Loucy (cell line): Measurements from ENCODE around the gene HSPG2.

Source experiments
- H2AFZ ChIP-seq: fragments of 200-600 bp; sonication (generic); 2 replicates; pipeline ENCODE4 v1.6.0; 2016; ENCODE audit warnings: antibody characterized with exemption, mild to moderate bottlenecking, low read length, moderate library complexity
- H3F3A ChIP-seq: fragments of 200-600 bp; 2 replicates; pipeline ENCODE4 v1.6.0; 2016; ENCODE audit warnings: antibody characterized with exemption, low read depth, mild to moderate bottlenecking
- H3K27me3 ChIP-seq: fragments of 200-600 bp; sonication (generic); 2 replicates; pipeline ENCODE4 v1.6.1; 2014; ENCODE audit warnings: low read length, mild to moderate bottlenecking; ENCODE audit not compliant: insufficient read depth, poor library complexity, severe bottlenecking
- H3K36me3 ChIP-seq: fragments of 200-600 bp; sonication (generic); 2 replicates; pipeline ENCODE4 v1.6.1; 2016; ENCODE audit warnings: low read length; ENCODE audit not compliant: insufficient read depth
- H3K4me1 ChIP-seq: fragments of 200-600 bp; sonication (generic); 2 replicates; pipeline ENCODE4 v1.5.1; 2014; ENCODE audit warnings: low read length, mild to moderate bottlenecking; ENCODE audit not compliant: insufficient read depth, poor library complexity, severe bottlenecking
- H3K4me2 ChIP-seq: fragments of 200-600 bp; sonication (generic); 2 replicates; pipeline ENCODE4 v1.6.0; 2014; ENCODE audit warnings: antibody characterized with exemption, low read length, low read depth, mild to moderate bottlenecking; ENCODE audit not compliant: poor library complexity, severe bottlenecking
- H3K4me3 ChIP-seq: fragments of 200-600 bp; sonication (generic); 2 replicates; pipeline ENCODE4 v1.5.1; 2014; ENCODE audit warnings: low read length, mild to moderate bottlenecking, mixed read lengths; ENCODE audit not compliant: poor library complexity, severe bottlenecking
- H3K79me2 ChIP-seq: fragments of 200-600 bp; sonication (generic); 2 replicates; pipeline ENCODE4 v1.6.1; 2014; ENCODE audit warnings: low read length; ENCODE audit not compliant: insufficient read depth
- H3K9ac ChIP-seq: fragments of 200-600 bp; sonication (generic); 2 replicates; pipeline ENCODE4 v1.6.0; 2014; ENCODE audit warnings: mild to moderate bottlenecking, low read depth, low read length, moderate library complexity; ENCODE audit not compliant: poor library complexity, severe bottlenecking
- H3K9me2 ChIP-seq: fragments of 200-600 bp; sonication (generic); replicated peaks from 2 replicates; pipeline ENCODE4 v1.6.1; 2016; ENCODE audit warnings: low read depth, low read length, mixed read lengths
- H3K9me3 ChIP-seq: fragments of 200-600 bp; sonication (generic); 2 replicates; pipeline ENCODE4 v1.6.1; 2014; ENCODE audit warnings: mild to moderate bottlenecking, antibody characterized with exemption, low read length, low read depth; ENCODE audit not compliant: insufficient read depth
- H4K20me1 ChIP-seq: fragments of 200-600 bp; sonication (generic); 2 replicates; pipeline ENCODE4 v1.6.0; 2014; ENCODE audit warnings: antibody characterized with exemption, low read length, mild to moderate bottlenecking; ENCODE audit not compliant: insufficient read depth, poor library complexity, severe bottlenecking
- EZH2phosphoT487 ChIP-seq: fragments of 200-600 bp; IDR thresholded peaks from 2 replicates; pipeline ENCODE4 v1.6.1; 2018; ENCODE audit warnings: antibody characterized with exemption, mild to moderate bottlenecking, moderate library complexity, borderline replicate concordance
- TF ChIP-seq, protein P1 (sequence below): fragments of 200-600 bp; sonication (generic); conservative IDR thresholded peaks from 2 replicates; pipeline ENCODE4 v1.5.1; 2014; ENCODE audit warnings: mild to moderate bottlenecking, antibody characterized with exemption, low read length

The HSPG2 gene

DNA sequence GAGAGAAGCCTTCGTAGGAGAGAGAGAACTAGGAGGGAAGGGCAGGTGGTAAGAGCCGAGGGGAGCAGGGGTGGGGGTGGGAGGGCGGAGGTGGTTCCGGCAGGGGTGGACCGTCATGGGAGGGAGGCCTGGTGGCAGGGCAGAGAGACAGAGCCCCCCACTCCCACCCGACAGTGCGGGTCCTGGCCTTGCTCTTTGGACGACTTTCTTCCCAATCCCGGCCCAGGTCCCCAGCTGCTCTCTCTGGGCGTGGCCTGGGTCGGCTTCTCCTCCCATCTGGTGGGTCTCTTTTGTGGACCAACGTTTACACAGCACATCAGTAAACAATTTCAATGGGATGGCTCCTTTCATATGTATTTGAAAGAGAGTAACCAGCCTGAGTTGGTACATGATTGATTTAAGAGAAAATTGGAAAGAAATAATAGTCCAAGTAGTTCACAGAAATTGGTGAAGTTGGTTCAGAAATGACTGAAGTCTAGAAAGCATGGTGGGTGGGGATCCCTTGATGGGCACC lies 68.1 kb downstream of the HSPG2 start:
- no peaks in the 10 kb centered on the region for H3K36me3 ChIP-seq

DNA sequence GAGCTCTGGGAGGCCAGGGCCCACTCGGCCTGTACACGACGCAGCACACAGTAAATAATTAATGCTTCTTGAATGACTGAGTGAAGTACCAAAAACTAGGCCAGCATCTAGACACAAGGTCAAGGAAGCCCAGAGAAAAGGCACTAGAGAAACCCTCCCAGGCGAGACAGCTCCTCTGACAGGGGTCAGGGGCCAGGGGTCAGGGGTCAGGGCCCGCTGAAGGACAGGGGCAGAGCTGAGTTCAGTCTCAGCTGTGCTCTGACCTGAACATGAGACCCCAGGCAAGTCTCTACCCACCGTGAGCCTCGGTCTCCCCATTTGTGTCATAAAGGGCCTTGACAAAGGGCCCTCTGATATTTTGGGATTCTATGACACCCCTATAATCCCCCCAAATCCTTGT lies 68.6 kb downstream of the HSPG2 start:
- H3K36me3 ChIP-seq: no peaks in the 10 kb centered on the region
- H3K9me2 ChIP-seq: no peaks in the 10 kb centered on the region
- no peak overlapping the region for H3K4me2 ChIP-seq
- TF ChIP-seq, protein P1, sequence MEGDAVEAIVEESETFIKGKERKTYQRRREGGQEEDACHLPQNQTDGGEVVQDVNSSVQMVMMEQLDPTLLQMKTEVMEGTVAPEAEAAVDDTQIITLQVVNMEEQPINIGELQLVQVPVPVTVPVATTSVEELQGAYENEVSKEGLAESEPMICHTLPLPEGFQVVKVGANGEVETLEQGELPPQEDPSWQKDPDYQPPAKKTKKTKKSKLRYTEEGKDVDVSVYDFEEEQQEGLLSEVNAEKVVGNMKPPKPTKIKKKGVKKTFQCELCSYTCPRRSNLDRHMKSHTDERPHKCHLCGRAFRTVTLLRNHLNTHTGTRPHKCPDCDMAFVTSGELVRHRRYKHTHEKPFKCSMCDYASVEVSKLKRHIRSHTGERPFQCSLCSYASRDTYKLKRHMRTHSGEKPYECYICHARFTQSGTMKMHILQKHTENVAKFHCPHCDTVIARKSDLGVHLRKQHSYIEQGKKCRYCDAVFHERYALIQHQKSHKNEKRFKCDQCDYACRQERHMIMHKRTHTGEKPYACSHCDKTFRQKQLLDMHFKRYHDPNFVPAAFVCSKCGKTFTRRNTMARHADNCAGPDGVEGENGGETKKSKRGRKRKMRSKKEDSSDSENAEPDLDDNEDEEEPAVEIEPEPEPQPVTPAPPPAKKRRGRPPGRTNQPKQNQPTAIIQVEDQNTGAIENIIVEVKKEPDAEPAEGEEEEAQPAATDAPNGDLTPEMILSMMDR: no peak
- no peak for TF ChIP-seq EZH2phosphoT487
- no peaks in the 10 kb centered on the region for H3K27me3 ChIP-seq
- H3K9me3 ChIP-seq: no peaks in the 10 kb centered on the region
- no peak overlapping the region for H3K4me3 ChIP-seq
- H2AFZ ChIP-seq: no peak overlapping the region
- H3K9ac ChIP-seq: no peak overlapping the region
- H3F3A ChIP-seq: no peaks in the 10 kb centered on the region
- no peaks in the 10 kb centered on the region for H3K79me2 ChIP-seq
- no peaks in the 10 kb centered on the region for H4K20me1 ChIP-seq
- H3K4me1 ChIP-seq: peaks cover 2% of the 10 kb centered on the region

More for the DNA sequence above, 68.1 kb downstream of the HSPG2 start:
- H3F3A ChIP-seq: no peaks in the 10 kb centered on the region
- H3K79me2 ChIP-seq: no peaks in the 10 kb centered on the region
- H4K20me1 ChIP-seq: no peaks in the 10 kb centered on the region
- H3K27me3 ChIP-seq: no peaks in the 10 kb centered on the region
- no peak for TF ChIP-seq EZH2phosphoT487
- TF ChIP-seq, protein P1: no peak
- no peak overlapping the region for H3K9ac ChIP-seq
- peaks cover 2% of the 10 kb centered on the region for H3K4me1 ChIP-seq
- H2AFZ ChIP-seq: no peak overlapping the region
- H3K4me3 ChIP-seq: no peak overlapping the region
- no peak overlapping the region for H3K4me2 ChIP-seq
- H3K9me3 ChIP-seq: no peaks in the 10 kb centered on the region
- no peaks in the 10 kb centered on the region for H3K9me2 ChIP-seq

DNA sequence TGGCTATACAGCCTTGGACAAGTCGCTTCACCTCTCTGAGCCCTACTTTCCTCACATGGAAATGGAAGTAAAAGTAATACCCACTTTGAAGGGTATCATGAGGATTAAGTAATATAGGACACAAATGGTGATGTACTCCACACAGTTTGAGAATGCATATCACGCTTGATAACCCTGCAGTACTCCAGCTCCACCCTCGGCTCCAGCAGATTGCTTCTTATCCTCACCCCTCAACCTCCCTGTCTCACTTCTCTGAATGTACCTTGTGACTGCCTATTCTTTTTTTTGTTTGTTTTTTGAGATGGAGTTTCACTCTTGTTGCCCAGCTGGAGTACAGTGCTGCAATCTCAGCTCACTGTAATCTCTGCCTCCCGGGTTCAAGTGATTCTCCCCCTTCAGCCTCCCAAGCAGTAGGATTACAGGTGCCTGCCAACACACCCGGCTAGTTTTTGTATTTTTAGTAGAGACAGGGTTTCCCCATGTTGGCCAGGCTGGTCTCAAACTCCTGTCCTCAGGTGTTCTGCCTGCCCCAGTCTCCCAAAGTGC lies 69.6 kb downstream of the HSPG2 start:
- TF ChIP-seq, protein P1: no peak
- no peak for TF ChIP-seq EZH2phosphoT487
- Histone ChIP-seq H3K4me3 (no peak overlapping the region), H4K20me1 (no peaks in the 10 kb centered on the region), H3K4me2 (no peak overlapping the region), H3K9ac (no peak overlapping the region), H3K79me2 (no peaks in the 10 kb centered on the region), H3K4me1 (peaks cover 2% of the 10 kb centered on the region), H3K36me3 (no peaks in the 10 kb centered on the region), H3K27me3 (no peaks in the 10 kb centered on the region), H2AFZ (no peak overlapping the region), H3K9me3 (no peaks in the 10 kb centered on the region), H3K9me2 (no peaks in the 10 kb centered on the region), H3F3A (no peaks in the 10 kb centered on the region)
